Thoracic aorta (tissue), 2 donors: ENCODE measurements around the gene DELE1. TPM values are rescaled to one million over a fixed set of nuclear protein-coding genes. Genes with fewer than 3 reads are reported as not detected.
"Not testable (repeated sequence)": the region's sequence is repeated elsewhere in the genome, so short reads cannot be mapped to it uniquely, and the experiment has no call there.

Experiments
- ATAC-seq: fragments of 150-250 bp; one replicate; pipeline ENCODE4 v1.8.0; 2017; ENCODE audit warnings: low read depth; ENCODE audit not compliant: insufficient number of reproducible peaks, low FRiP score
- DNase-seq: peaks from one replicate; pipeline ENCODE4 v3.0.0-alpha.2; 2020; ENCODE audit warnings: low spot score
- H3K27ac ChIP-seq, 2 donors: fragments of 200-600 bp; sonication (generic); 1 replicate in 1 of 2; 2 replicates in 1 of 2; pipeline ENCODE4 v1.5.1; 2016; ENCODE audit warnings: mild to moderate bottlenecking in 2 of 2, moderate library complexity in 2 of 2
- H3K27me3 ChIP-seq: fragments of 200-600 bp; sonication (generic); replicated peaks from 2 replicates; pipeline ENCODE4 v1.6.0; 2016; ENCODE audit warnings: mild to moderate bottlenecking; ENCODE audit not compliant: insufficient read depth
- H3K36me3 ChIP-seq: fragments of 200-600 bp; sonication (generic); one replicate; pipeline ENCODE4 v1.5.1; 2016
- H3K4me1 ChIP-seq, 2 donors: fragments of 200-600 bp; sonication (generic); 1 replicate in 1 of 2; 2 replicates in 1 of 2; pipeline versions ENCODE4 v1.5.1 to v1.6.0; 2016; ENCODE audit warnings: low read depth in 2 of 2, mild to moderate bottlenecking in 1 of 2; ENCODE audit not compliant: control insufficient read depth in 1 of 2
- H3K4me3 ChIP-seq: fragments of 200-600 bp; sonication (generic); 2 replicates; pipeline ENCODE4 v1.5.1; 2016; ENCODE audit warnings: mild to moderate bottlenecking
- H3K9me3 ChIP-seq: fragments of 200-600 bp; sonication (generic); 2 replicates; pipeline ENCODE4 v1.5.1; 2016
- CTCF ChIP-seq: fragments of 200-600 bp; sonication (generic); IDR thresholded peaks from one replicate; pipeline ENCODE4 v1.5.1; 2019; ENCODE audit warnings: antibody characterized with exemption
- total RNA-seq, 2 donors: library from RNA; depleted of rRNA; stranded (reverse); fragments of >200 nt; gene quantifications; one replicate each; pipeline versions ENCODE4 v1.1.0 to v1.2.3, GENCODE V29; 2016

DELE1 gene
- total RNA-seq, 2 donors from 2014 or later: 82.5 to 108 TPM

- Histone ChIP-seq H3K27me3 (no peaks in the 10 kb centered on the region), H3K27ac (no peak overlapping the region), H3K9me3 (no peaks in the 10 kb centered on the region), H3K4me1 (peaks cover 4 to 13% of the 10 kb centered on the region in 2 donors), H3K36me3 (no peaks in the 10 kb centered on the region), H3K4me3 (no peak overlapping the region)
- ATAC-seq (no peak), DNase-seq (no peak)
- TF ChIP-seq CTCF: no peak
These were observed 7.1 kb upstream of the DELE1 start for GRCh38 chr5:141916522-141916921.

- Histone ChIP-seq H3K27me3 (no peaks in the 10 kb centered on the region), H3K27ac (no peak overlapping the region), H3K4me3 (no peak overlapping the region), H3K9me3 (no peaks in the 10 kb centered on the region), H3K4me1 (peaks cover 4 to 15% of the 10 kb centered on the region in 2 donors), H3K36me3 (no peaks in the 10 kb centered on the region)
- ATAC-seq (no peak), DNase-seq (no peak)
- no peak for TF ChIP-seq CTCF
These were observed 5.9 kb upstream of the DELE1 start for GRCh38 chr5:141917760-141918159.

- no peaks in the 10 kb centered on the region for H3K9me3 ChIP-seq
- H3K27me3 ChIP-seq: no peaks in the 10 kb centered on the region
- TF ChIP-seq CTCF: no peak
- DNase-seq (no peak), ATAC-seq (no peak)
- peaks cover 5 to 11% of the 10 kb centered on the region in 2 donors for H3K4me1 ChIP-seq
- H3K4me3 ChIP-seq: no peak overlapping the region
- no peak overlapping the region for H3K27ac ChIP-seq
- H3K36me3 ChIP-seq: no peaks in the 10 kb centered on the region
These were observed 4.2 kb upstream of the DELE1 start for GRCh38 chr5:141919218-141920119.

GRCh38 chr5:141920771-141921170 is 2.9 kb upstream of the DELE1 start:
- Histone ChIP-seq H3K4me1 (peaks cover 9 to 22% of the 10 kb centered on the region in 2 donors), H3K4me3 (no peak overlapping the region), H3K36me3 (peaks cover under 1% of the 10 kb centered on the region), H3K27ac (no peak overlapping the region), H3K27me3 (no peaks in the 10 kb centered on the region), H3K9me3 (no peaks in the 10 kb centered on the region)
- ATAC-seq: no peak
- DNase-seq: no peak
- TF ChIP-seq CTCF: no peak

- ATAC-seq, DNase-seq: not testable (repeated sequence)
These were observed 734 bp upstream of the DELE1 start for GRCh38 chr5:141922827-141923447.

More at GRCh38 chr5:141922827-141923447, 734 bp upstream of the DELE1 start:
- H3K27me3 ChIP-seq, H3K9me3 ChIP-seq: not testable (repeated sequence)
- Histone ChIP-seq H3K36me3 (peaks cover 17% of the 10 kb centered on the region), H3K4me1 (peaks cover 9 to 23% of the 10 kb centered on the region in 2 donors), H3K27ac (peak overlapping the region; percentile 96 to 99), H3K4me3 (peak overlapping the region; percentile 83)
